ENCODE results near the gene ATAD3C.
"Not testable (repeated sequence)": the region's sequence is repeated elsewhere in the genome, so short reads cannot be mapped to it uniquely, and the experiment has no call there.

The ATAD3C gene

DNA sequence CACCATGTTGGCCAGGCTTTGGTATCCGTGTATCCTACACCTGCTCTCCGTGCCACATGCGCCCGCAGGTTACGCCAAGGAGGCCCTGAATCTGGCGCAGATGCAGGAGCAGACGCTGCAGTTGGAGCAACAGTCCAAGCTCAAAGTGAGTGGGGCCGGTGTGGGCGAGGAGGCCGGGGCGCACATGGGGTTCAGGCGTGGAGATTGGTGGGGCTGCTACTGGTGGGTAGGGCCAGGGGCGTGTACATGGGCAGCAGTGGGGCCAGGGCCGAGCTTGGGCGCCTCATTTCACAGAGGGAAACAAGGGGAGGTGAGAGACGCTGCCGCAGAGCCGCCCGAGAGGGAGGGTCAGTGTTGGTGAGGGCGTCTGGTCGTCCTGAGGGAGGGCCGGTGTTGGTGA, 27.7 kb downstream of the ATAD3C start:
- DNase-seq (ENCODE audit: low spot score) = no peak
- Mint-ChIP-seq H3K9me3 (no peaks in the 10 kb centered on the region), H3K36me3 (ENCODE audit: low read depth) (peaks cover 14% of the 10 kb centered on the region), H3K4me1 (ENCODE audit: low read depth) (peaks cover 4% of the 10 kb centered on the region), H3K27me3 (ENCODE audit: low read depth) (no peaks in the 10 kb centered on the region), H3K27ac (no peak overlapping the region), H3K4me3 (no peak overlapping the region)

- Mint-ChIP-seq H3K36me3 (ENCODE audit: low read depth) (peaks cover 18% of the 10 kb centered on the region), H3K27ac (no peak overlapping the region), H3K9me3 (no peaks in the 10 kb centered on the region), H3K4me3 (no peak overlapping the region), H3K27me3 (ENCODE audit: low read depth) (no peaks in the 10 kb centered on the region), H3K4me1 (ENCODE audit: low read depth) (no peaks in the 10 kb centered on the region)
- DNase-seq (ENCODE audit: low spot score) = no peak
Observed at GRCh38 chr1:1479547-1480487, 30.3 kb downstream of the ATAD3C start.

DNA sequence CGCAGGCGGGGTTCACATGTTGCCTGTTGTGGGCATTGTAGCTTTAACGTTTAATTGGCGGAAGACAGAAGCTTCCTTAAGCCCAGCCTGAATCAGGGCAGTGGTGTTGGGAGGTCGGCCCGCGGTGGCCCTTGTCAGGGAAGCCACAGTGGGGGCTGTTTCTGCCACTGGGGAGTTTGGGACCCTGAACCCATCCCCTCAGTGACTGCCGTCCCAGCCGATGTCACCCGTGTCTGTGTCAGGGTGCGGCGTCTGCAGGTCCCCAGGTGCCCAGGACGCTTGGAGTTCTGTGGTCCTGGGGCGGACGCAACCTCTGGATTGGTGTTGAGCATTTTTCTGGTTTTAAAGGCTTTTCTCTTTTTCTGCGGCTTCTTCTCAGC, 31.0 kb downstream of the ATAD3C start:
- H3K36me3 Mint-ChIP-seq (ENCODE audit: low read depth) = peaks cover 18% of the 10 kb centered on the region
- H3K27me3 Mint-ChIP-seq (ENCODE audit: low read depth); H3K4me3 Mint-ChIP-seq: not testable (repeated sequence)

GRCh38 chr1:1481811-1482210, 32.3 kb downstream of the ATAD3C start:
- H3K36me3 Mint-ChIP-seq (ENCODE audit: low read depth) = peaks cover 18% of the 10 kb centered on the region
- not testable (repeated sequence) for H3K9me3 Mint-ChIP-seq; DNase-seq (ENCODE audit: low spot score); H3K4me3 Mint-ChIP-seq; H3K4me1 Mint-ChIP-seq (ENCODE audit: low read depth); H3K27ac Mint-ChIP-seq; H3K27me3 Mint-ChIP-seq (ENCODE audit: low read depth)

More for the DNA sequence above, 31.0 kb downstream of the ATAD3C start:
- not testable (repeated sequence) for H3K4me1 Mint-ChIP-seq (ENCODE audit: low read depth); H3K27ac Mint-ChIP-seq; DNase-seq (ENCODE audit: low spot score); H3K9me3 Mint-ChIP-seq

GRCh38 chr1:1482856-1483255, 33.4 kb downstream of the ATAD3C start:
- Mint-ChIP-seq H3K4me1 (ENCODE audit: low read depth) (no peaks in the 10 kb centered on the region), H3K27ac (no peak overlapping the region), H3K9me3 (no peaks in the 10 kb centered on the region), H3K4me3 (no peak overlapping the region), H3K36me3 (ENCODE audit: low read depth) (peaks cover 18% of the 10 kb centered on the region), H3K27me3 (ENCODE audit: low read depth) (no peaks in the 10 kb centered on the region)
- DNase-seq (ENCODE audit: low spot score) = no peak

DNA sequence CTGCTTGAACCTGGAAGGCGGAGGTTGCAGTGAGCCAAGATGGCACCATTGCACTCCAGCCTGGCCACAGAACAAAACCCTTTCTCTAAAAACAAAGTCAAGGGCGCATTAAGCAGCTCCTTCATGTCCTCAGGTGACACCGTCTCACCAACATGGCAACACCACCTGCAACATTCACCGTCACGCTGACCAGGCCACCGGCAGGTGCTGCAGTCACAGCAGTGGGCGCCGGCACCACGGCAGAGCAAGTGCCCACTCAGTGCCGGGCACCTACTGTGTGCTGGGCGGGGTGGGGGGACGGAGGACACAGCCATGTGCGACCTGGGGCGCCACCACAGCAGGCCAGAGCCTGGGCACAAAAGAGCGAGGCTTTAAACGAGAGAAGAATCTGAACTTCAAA, 34.2 kb downstream of the ATAD3C start:
- Mint-ChIP-seq H3K27ac (no peak overlapping the region), H3K4me3 (no peak overlapping the region), H3K9me3 (no peaks in the 10 kb centered on the region)

DNA sequence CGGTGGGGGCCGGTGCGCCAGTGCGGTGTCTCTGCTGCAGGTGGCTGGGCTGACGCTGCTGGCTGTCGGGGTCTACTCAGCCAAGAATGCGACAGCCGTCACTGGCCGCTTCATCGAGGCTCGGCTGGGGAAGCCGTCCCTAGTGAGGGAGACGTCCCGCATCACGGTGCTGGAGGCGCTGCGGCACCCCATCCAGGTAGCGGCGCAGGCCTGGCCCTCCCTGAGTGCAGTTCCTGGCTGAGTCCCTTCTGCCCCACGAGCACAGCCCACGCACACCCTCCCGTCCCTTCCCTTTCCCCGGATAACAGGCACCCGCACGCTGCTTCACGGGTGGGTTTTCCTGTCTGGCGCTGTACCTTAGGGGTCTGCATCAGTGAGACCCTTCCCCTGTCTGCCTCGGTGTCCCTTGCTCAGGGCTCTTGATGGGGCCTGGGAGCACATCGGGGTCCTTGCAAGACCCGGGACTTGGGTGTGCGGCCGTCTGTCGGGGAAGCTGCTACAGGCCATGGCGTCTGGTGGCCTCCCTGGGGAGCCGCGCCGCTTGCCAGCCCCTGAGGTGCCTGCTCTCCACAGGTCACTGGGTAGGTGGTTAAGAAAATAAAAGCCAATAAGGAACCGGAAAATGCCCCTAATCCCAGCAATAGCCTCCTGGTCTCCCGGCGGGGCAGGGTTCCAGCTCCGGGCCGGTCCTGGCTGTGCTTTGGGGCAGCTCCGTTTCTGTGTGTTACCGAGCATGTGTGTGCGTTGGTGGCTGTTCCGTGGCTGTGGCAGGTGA, 35.7 kb downstream of the ATAD3C start:
- not testable (repeated sequence) for H3K27me3 Mint-ChIP-seq (ENCODE audit: low read depth); DNase-seq (ENCODE audit: low spot score); H3K9me3 Mint-ChIP-seq; H3K4me1 Mint-ChIP-seq (ENCODE audit: low read depth); H3K4me3 Mint-ChIP-seq; H3K27ac Mint-ChIP-seq
- peaks cover 22% of the 10 kb centered on the region for H3K36me3 Mint-ChIP-seq (ENCODE audit: low read depth)

More for the DNA sequence above, 34.2 kb downstream of the ATAD3C start:
- no peaks in the 10 kb centered on the region for H3K27me3 Mint-ChIP-seq (ENCODE audit: low read depth)
- H3K4me1 Mint-ChIP-seq (ENCODE audit: low read depth) = no peaks in the 10 kb centered on the region
- peaks cover 20% of the 10 kb centered on the region for H3K36me3 Mint-ChIP-seq (ENCODE audit: low read depth)
- no peak for DNase-seq (ENCODE audit: low spot score)

DNA sequence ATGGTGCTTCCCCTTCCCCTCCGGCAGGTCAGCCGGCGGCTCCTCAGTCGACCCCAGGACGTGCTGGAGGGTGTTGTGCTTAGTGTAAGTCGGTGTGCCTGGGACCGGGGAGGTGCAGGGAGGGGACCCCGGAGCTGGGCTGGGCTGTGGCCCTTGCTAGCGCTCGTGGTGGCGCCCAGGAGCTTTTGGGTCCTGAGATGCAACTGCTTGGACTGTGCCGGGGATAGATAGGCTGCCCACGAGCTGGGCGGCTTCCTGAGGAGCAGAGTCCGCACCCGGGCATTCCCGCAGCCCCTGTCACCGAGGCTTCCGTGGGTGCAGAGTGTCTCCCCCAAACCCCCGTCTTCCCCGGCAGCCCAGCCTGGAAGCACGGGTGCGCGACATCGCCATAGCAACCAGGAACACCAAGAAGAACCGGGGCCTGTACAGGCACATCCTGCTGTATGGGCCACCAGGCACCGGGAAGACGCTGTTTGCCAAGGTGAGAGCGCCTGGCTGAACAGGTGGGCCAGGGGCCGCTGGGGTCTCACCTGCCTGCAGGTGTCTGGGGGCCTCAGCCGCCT, 36.3 kb downstream of the ATAD3C start:
- peaks cover 23% of the 10 kb centered on the region for H3K36me3 Mint-ChIP-seq (ENCODE audit: low read depth)
- H3K27ac Mint-ChIP-seq; H3K9me3 Mint-ChIP-seq; DNase-seq (ENCODE audit: low spot score); H3K4me1 Mint-ChIP-seq (ENCODE audit: low read depth); H3K4me3 Mint-ChIP-seq; H3K27me3 Mint-ChIP-seq (ENCODE audit: low read depth): not testable (repeated sequence)

DNA sequence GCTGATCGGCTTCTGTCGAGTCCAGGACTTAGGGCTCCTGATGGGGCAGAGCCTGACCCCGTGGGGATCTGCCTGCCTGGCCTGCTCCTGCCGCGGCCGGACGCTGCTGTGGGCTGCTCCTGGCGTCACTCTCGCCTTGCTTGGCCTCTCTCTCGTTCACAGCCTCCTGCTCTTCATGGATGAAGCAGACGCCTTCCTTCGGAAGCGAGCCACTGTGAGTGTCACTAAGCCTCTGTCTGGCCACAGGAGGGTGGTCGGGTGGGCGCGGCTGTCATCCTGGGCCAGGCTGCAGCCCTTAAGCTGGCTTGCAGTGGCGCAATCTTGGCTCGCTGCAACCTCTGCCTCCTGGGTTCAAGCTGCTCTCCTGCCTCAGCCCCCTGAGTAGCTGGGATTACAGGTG, 38.2 kb downstream of the ATAD3C start:
- no peak overlapping the region for H3K27ac Mint-ChIP-seq
- no peak for DNase-seq (ENCODE audit: low spot score)
- no peaks in the 10 kb centered on the region for H3K27me3 Mint-ChIP-seq (ENCODE audit: low read depth)
- H3K4me1 Mint-ChIP-seq (ENCODE audit: low read depth) = no peaks in the 10 kb centered on the region
- no peak overlapping the region for H3K4me3 Mint-ChIP-seq
- peaks cover 35% of the 10 kb centered on the region for H3K36me3 Mint-ChIP-seq (ENCODE audit: low read depth)
- H3K9me3 Mint-ChIP-seq = no peaks in the 10 kb centered on the region

DNA sequence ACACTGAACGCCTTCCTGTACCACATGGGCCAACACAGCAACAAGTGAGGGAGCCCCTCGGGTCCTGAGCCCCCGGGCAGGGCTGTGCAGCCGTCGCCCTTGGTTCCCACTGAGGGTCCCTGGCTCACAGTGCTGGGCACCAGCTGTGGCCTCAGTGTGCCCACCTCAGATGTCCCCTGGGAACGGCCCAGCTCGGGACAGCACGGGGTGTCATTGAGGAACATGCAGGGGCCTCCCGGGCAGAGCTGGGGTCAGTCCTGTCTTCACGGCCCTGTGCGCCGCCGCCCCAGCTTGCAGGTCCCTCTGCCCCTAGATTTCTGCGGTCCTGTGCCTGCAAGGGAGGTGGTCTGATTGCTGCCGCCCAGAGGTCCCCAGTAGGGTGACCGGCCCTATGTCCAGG, 39.7 kb downstream of the ATAD3C start:
- H3K36me3 Mint-ChIP-seq (ENCODE audit: low read depth) = peaks cover 46% of the 10 kb centered on the region
- DNase-seq (ENCODE audit: low spot score) = no peak
- no peak overlapping the region for H3K4me3 Mint-ChIP-seq
- H3K4me1 Mint-ChIP-seq (ENCODE audit: low read depth) = no peaks in the 10 kb centered on the region
- H3K9me3 Mint-ChIP-seq = peaks cover 8% of the 10 kb centered on the region
- H3K27me3 Mint-ChIP-seq (ENCODE audit: low read depth) = no peaks in the 10 kb centered on the region
- no peak overlapping the region for H3K27ac Mint-ChIP-seq

GRCh38 chr1:1489861-1490260, 40.4 kb downstream of the ATAD3C start:
- no peak overlapping the region for H3K27ac Mint-ChIP-seq
- peaks cover 8% of the 10 kb centered on the region for H3K9me3 Mint-ChIP-seq
- H3K4me3 Mint-ChIP-seq = no peak overlapping the region
- peaks cover 46% of the 10 kb centered on the region for H3K36me3 Mint-ChIP-seq (ENCODE audit: low read depth)
- DNase-seq (ENCODE audit: low spot score) = no peak
- no peaks in the 10 kb centered on the region for H3K27me3 Mint-ChIP-seq (ENCODE audit: low read depth)
- H3K4me1 Mint-ChIP-seq (ENCODE audit: low read depth) = no peaks in the 10 kb centered on the region

DNA sequence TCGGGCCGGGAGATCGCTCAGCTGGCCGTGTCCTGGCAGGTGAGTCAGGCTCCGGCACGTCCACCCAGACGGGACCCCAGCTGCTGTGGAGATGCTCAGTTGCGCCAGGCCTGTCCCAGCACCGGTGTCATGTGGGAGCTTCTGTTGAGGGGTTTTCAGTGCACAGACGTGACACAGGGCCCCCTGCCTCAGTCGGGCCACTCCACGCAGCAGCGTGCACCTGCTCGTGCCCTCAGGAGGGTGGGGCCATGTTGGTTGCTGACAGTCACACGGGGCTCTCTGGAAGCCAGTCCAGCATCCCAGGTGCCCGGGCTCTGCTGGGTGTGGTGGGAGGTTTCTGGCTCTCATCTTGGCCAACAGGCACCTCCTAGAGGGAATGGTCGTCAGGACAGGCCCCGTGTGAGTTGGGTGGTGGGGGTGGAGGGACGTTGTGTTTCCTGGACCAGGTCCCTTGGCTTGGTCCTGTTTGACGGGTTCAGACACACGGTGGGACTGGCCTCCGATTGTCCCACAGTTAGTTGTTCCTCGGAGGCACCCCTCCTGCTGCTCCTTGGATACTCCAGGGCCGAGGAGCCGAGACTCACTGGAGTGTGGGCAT, 41.2 kb downstream of the ATAD3C start:
- DNase-seq (ENCODE audit: low spot score) = no peak
- H3K4me3 Mint-ChIP-seq = no peak overlapping the region
- H3K9me3 Mint-ChIP-seq = peaks cover 8% of the 10 kb centered on the region
- no peaks in the 10 kb centered on the region for H3K4me1 Mint-ChIP-seq (ENCODE audit: low read depth)
- H3K27ac Mint-ChIP-seq = no peak overlapping the region
- no peaks in the 10 kb centered on the region for H3K27me3 Mint-ChIP-seq (ENCODE audit: low read depth)
- H3K36me3 Mint-ChIP-seq (ENCODE audit: low read depth) = peaks cover 46% of the 10 kb centered on the region

GRCh38 chr1:1491601-1492000, 42.1 kb downstream of the ATAD3C start:
- peaks cover 46% of the 10 kb centered on the region for H3K36me3 Mint-ChIP-seq (ENCODE audit: low read depth)

DNA sequence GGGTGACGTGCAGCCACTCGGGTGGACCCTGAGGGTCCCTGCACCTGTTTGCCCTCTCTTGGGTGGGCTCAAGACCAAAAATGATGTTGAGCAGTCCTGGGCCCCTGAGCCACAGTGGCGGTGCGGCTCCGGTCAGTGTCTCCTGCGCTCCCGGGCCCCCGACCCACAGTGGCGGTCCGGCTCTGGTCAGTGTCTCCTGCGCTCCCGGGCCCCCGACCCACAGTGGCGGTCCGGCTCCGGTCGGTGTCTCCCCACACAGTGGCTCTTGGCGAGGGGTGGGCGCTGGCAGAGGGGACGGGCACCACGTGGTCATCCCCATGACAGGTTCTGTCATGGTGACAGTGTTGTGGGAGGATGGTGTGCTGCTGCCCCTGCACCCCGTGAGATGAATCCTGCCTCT, 44.8 kb downstream of the ATAD3C start:
- H3K4me1 Mint-ChIP-seq (ENCODE audit: low read depth); H3K9me3 Mint-ChIP-seq; DNase-seq (ENCODE audit: low spot score); H3K4me3 Mint-ChIP-seq; H3K27ac Mint-ChIP-seq; H3K27me3 Mint-ChIP-seq (ENCODE audit: low read depth): not testable (repeated sequence)
- H3K36me3 Mint-ChIP-seq (ENCODE audit: low read depth) = peaks cover 38% of the 10 kb centered on the region

More at GRCh38 chr1:1491601-1492000, 42.1 kb downstream of the ATAD3C start:
- no peaks in the 10 kb centered on the region for H3K27me3 Mint-ChIP-seq (ENCODE audit: low read depth)
- DNase-seq (ENCODE audit: low spot score) = no peak
- H3K9me3 Mint-ChIP-seq = peaks cover 8% of the 10 kb centered on the region
- no peaks in the 10 kb centered on the region for H3K4me1 Mint-ChIP-seq (ENCODE audit: low read depth)
- H3K4me3 Mint-ChIP-seq = no peak overlapping the region
- H3K27ac Mint-ChIP-seq = no peak overlapping the region
